Measurements from ENCODE around the gene HCFC1. TPM values are rescaled to one million over a fixed set of nuclear protein-coding genes. Genes with fewer than 3 reads are reported as not detected.

HCFC1 gene
- total RNA-seq, 1 experiment from 2014 or later = 95.6 TPM

DNA sequence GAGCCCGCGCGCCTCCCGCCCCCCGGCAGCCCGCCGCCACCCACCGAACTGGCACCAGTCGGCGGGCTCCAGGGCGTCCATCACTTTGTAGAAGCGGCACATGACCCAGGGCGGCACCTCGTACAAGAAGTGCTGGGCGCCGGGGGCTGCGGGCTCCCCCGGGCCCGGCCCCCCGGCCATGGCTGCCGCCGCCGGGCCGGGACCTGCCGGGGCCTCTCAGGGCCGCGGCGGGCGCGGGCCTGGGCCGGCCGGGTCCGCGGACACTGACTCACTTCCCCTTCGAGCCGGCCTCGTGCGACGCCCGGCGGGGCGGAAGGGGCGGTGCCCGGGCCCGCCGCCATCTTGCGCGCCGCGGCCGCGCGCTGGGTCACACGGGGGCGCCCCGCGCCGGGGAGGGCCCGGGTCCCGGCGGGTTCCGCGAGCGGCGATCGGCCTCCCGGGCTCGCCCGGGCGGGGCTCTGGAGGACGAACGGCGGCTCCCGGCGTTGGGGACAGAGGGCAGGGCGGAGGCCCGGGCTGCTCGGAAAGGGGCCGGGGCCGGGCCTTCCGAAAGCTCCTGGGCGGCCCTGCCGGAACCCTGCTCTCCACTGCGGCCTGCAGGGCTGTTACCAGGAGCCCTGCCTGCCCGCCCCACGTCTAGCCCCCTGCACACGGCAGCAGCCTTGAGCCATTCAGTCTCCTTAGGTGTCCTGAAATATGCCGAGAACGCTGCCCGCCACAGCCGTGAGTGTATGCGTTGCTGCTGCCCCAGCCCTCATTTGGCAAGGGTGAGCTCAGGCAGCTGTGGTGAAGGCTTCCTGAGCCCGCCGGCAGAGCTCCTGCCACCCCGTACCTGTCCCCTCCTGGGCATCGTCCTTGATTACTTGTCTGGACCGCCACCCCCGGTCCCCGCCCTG, 48.3 kb upstream of the HCFC1 start, which contains the start of gene IRAK1:
Gene IRAK1 (minus strand): TSS at position 270 of the 896 bp plus-strand sequence. CDS start 90 bp downstream, at position 180.
- H3K27ac Mint-ChIP-seq (ENCODE audit: unreplicated experiment) = peak within 1 kb of the TSS; percentile 90
- H3K36me3 ChIP-seq (ENCODE audit: control insufficient read depth, insufficient read depth, low read length) = no peaks in the 10 kb centered on the region
- no peaks in the 10 kb centered on the region for H3K9me3 Mint-ChIP-seq (ENCODE audit: unreplicated experiment)
- peak within 1 kb of the TSS; percentile 87 for H3K4me3 Mint-ChIP-seq (ENCODE audit: unreplicated experiment)
- no peaks in the 10 kb centered on the region for H3K4me1 ChIP-seq
- DNase-seq = peak in 1 of 2 experiments; percentile 75
- intact Hi-C loops (cut with micrococcal nuclease; ENCODE audit: unreplicated experiment) = no loop called here
- no peaks in the 10 kb centered on the region for H3K27me3 Mint-ChIP-seq (ENCODE audit: insufficient read depth, unreplicated experiment)
- H3K9me3 ChIP-seq = no peaks in the 10 kb centered on the region
- no peaks in the 10 kb centered on the region for H3K27me3 ChIP-seq (replicated peaks; ENCODE audit: control insufficient read depth, insufficient read depth, low read length)
- ChIA-PET CTCF (no interaction called here), POLR2A (interaction anchor here (0.5 to 0.7 kb wide), 2 partner anchors 49 to 52 kb away, joined by 3 read pairs; no protein-coding TSS in a partner anchor)
- H3K4me3 ChIP-seq (ENCODE audit: low read depth, low read length) = peak within 1 kb of the TSS; percentile 63
- peaks cover 24% of the 10 kb centered on the region for H3K36me3 Mint-ChIP-seq (ENCODE audit: insufficient read depth, unreplicated experiment)
- no peaks in the 10 kb centered on the region for H3K4me1 Mint-ChIP-seq (ENCODE audit: low read depth, unreplicated experiment)
- TF ChIP-seq, protein P1, sequence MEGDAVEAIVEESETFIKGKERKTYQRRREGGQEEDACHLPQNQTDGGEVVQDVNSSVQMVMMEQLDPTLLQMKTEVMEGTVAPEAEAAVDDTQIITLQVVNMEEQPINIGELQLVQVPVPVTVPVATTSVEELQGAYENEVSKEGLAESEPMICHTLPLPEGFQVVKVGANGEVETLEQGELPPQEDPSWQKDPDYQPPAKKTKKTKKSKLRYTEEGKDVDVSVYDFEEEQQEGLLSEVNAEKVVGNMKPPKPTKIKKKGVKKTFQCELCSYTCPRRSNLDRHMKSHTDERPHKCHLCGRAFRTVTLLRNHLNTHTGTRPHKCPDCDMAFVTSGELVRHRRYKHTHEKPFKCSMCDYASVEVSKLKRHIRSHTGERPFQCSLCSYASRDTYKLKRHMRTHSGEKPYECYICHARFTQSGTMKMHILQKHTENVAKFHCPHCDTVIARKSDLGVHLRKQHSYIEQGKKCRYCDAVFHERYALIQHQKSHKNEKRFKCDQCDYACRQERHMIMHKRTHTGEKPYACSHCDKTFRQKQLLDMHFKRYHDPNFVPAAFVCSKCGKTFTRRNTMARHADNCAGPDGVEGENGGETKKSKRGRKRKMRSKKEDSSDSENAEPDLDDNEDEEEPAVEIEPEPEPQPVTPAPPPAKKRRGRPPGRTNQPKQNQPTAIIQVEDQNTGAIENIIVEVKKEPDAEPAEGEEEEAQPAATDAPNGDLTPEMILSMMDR (IDR thresholded peaks at IDR 0.05; ENCODE audit: insufficient read depth in 1 of 2, low read depth in 1 of 2, low read length in 1 of 2, severe bottlenecking in 1 of 2, unreplicated experiment in 1 of 2) = no peak
- BruUV-seq (replicated peaks) = no TSS peak

DNA sequence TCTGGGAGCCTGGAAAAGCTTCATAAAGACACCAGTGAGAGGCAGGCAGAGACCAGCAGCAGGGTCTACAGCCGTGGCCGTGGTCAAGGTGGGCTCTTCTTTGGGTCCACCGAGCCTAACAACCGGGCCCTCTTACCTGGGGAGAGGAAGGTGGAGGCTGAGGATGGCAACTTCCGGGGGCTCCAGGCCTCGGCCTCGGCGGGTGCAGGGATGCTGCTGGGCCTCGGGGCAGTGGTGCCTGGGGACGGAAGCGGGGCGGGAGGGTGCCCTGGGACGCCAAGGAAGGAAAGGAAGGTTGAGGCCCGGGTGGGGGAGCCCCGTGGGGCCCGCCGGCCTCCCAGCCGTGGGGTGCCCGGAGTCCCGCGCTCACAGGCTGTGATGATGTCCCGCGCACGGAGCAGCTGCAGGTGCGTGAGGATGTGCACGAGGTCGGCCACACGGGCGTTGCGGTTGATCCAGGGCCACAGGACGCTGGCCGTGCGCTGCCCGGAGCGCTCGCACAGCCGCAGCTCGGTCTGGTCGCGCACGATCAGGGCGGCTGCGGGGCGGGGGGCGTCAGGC, 47.5 kb upstream of the HCFC1 start:
- Mint-ChIP-seq H3K36me3 (ENCODE audit: insufficient read depth, unreplicated experiment) (peaks cover 29% of the 10 kb centered on the region), H3K9me3 (ENCODE audit: unreplicated experiment) (no peaks in the 10 kb centered on the region), H3K4me3 (ENCODE audit: unreplicated experiment) (peak overlapping the region; percentile 79), H3K27me3 (ENCODE audit: insufficient read depth, unreplicated experiment) (no peaks in the 10 kb centered on the region), H3K4me1 (ENCODE audit: low read depth, unreplicated experiment) (no peaks in the 10 kb centered on the region), H3K27ac (ENCODE audit: unreplicated experiment) (peak overlapping the region; percentile 81)
- Histone ChIP-seq H3K4me1 (no peaks in the 10 kb centered on the region), H3K27me3 (replicated peaks; ENCODE audit: control insufficient read depth, insufficient read depth, low read length) (no peaks in the 10 kb centered on the region), H3K36me3 (ENCODE audit: control insufficient read depth, insufficient read depth, low read length) (no peaks in the 10 kb centered on the region), H3K4me3 (ENCODE audit: low read depth, low read length) (peak overlapping the region; percentile 63), H3K9me3 (no peaks in the 10 kb centered on the region)
- intact Hi-C loops (cut with micrococcal nuclease; ENCODE audit: unreplicated experiment) = no loop called here
- DNase-seq = no peak
- POLR2A ChIA-PET = no interaction called here
- BruUV-seq (replicated peaks) = no TSS peak
- TF ChIP-seq, protein P1 (IDR thresholded peaks at IDR 0.05; ENCODE audit: insufficient read depth in 1 of 2, low read depth in 1 of 2, low read length in 1 of 2, severe bottlenecking in 1 of 2, unreplicated experiment in 1 of 2) = no peak
- CTCF ChIA-PET = no interaction called here

DNA sequence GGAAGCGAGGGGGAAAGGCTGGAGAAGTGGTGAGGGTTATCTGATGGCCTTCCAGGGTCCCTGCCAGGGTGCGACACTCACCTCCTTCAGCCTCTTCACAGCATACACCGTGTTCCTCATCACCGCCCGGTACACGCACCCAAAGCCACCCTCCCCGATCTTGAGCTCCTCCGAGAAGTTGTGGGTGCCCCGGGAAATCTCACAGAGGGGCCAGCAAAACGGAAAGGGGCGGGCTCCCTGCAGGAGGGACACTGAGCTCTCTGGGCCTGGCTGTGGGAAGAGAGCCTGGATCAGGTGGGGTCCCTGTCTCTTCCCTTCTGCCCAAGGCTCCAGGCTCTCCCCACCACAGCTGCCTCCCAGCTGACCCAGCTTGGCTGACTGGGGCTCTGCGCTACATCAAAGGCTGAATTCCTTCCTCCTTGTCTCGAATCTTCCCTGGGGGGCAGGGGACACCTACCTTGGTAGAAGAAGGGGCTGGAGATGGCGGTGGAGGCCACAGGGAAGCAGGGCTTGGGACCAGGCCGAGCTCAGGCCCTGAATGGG, 47.0 kb upstream of the HCFC1 start:
- Mint-ChIP-seq H3K9me3 (ENCODE audit: unreplicated experiment) (no peaks in the 10 kb centered on the region), H3K4me1 (ENCODE audit: low read depth, unreplicated experiment) (no peaks in the 10 kb centered on the region), H3K27me3 (ENCODE audit: insufficient read depth, unreplicated experiment) (no peaks in the 10 kb centered on the region), H3K27ac (ENCODE audit: unreplicated experiment) (peak overlapping the region; percentile 81), H3K36me3 (ENCODE audit: insufficient read depth, unreplicated experiment) (peaks cover 29% of the 10 kb centered on the region), H3K4me3 (ENCODE audit: unreplicated experiment) (peak overlapping the region; percentile 79)
- no peak for DNase-seq
- TF ChIP-seq, protein P1 (IDR thresholded peaks at IDR 0.05; ENCODE audit: insufficient read depth in 1 of 2, low read depth in 1 of 2, low read length in 1 of 2, severe bottlenecking in 1 of 2, unreplicated experiment in 1 of 2) = no peak
- H3K4me1 ChIP-seq = no peaks in the 10 kb centered on the region
- intact Hi-C loops (cut with micrococcal nuclease; ENCODE audit: unreplicated experiment) = no loop called here
- H3K4me3 ChIP-seq (ENCODE audit: low read depth, low read length) = peak overlapping the region; percentile 63
- TSS peak; percentile 37 for BruUV-seq (replicated peaks)
- CTCF ChIA-PET = no interaction called here
- POLR2A ChIA-PET = no interaction called here
- H3K27me3 ChIP-seq (replicated peaks; ENCODE audit: control insufficient read depth, insufficient read depth, low read length) = no peaks in the 10 kb centered on the region
- no peaks in the 10 kb centered on the region for H3K9me3 ChIP-seq
- no peaks in the 10 kb centered on the region for H3K36me3 ChIP-seq (ENCODE audit: control insufficient read depth, insufficient read depth, low read length)
